Suprapubic skin (tissue), 4 donors: Measurements from ENCODE around the gene CPNE7. TPM values are rescaled to one million over a fixed set of nuclear protein-coding genes. Genes with fewer than 3 reads are reported as not detected.

Experiments used
- DNase-seq, 2 donors: peaks; one replicate each; pipeline ENCODE4 v3.0.0-alpha.2; 2019; ENCODE audit warnings: low spot score in 2 of 2
- H3K27ac ChIP-seq: fragments of 200-600 bp; sonication (generic); one replicate; pipeline ENCODE4 v1.5.1; 2019
- H3K27me3 ChIP-seq: fragments of 200-600 bp; sonication (generic); one replicate; pipeline ENCODE4 v1.5.1; 2019
- H3K36me3 ChIP-seq: fragments of 200-600 bp; sonication (generic); one replicate; pipeline ENCODE4 v1.5.1; 2019
- H3K4me1 ChIP-seq: fragments of 200-600 bp; sonication (generic); one replicate; pipeline ENCODE4 v1.5.1; 2019
- H3K4me3 ChIP-seq: fragments of 200-600 bp; sonication (generic); one replicate; pipeline ENCODE4 v1.5.1; 2019; ENCODE audit warnings: mild to moderate bottlenecking
- H3K9me3 ChIP-seq: fragments of 200-600 bp; sonication (generic); one replicate; pipeline ENCODE4 v1.5.1; 2019
- EP300 ChIP-seq: sonication (generic); formaldehyde crosslinking; IDR thresholded peaks from one replicate; pipeline ENCODE4 v1.6.1; 2017; ENCODE audit warnings: antibody characterized with exemption
- POLR2A ChIP-seq, 2 donors: fragments of 450-650 bp; IDR thresholded peaks; one replicate each; pipeline ENCODE4 v1.6.1; 2017; ENCODE audit warnings: antibody characterized with exemption in 2 of 2, mild to moderate bottlenecking in 2 of 2, moderate library complexity in 2 of 2
- POLR2AphosphoS5 ChIP-seq, 3 donors: sonication (generic); formaldehyde crosslinking; IDR thresholded peaks; one replicate each; pipeline ENCODE4 v1.6.1; 2017; ENCODE audit warnings: antibody characterized with exemption in 3 of 3
- WGBS: methylation state at CpG from one replicate; pipeline ENCODE4 v1.1.5; 2018; 5-methylcytosine and 5-hydroxymethylcytosine counted together
- total RNA-seq, 4 donors: library from RNA; depleted of rRNA; stranded (reverse); fragments of >200 nt; gene quantifications; one replicate each; pipeline ENCODE4 v1.1.0, GENCODE V29; 2016
- TF ChIP-seq, protein P1 (sequence below), 2 donors: fragments of 200-600 bp in 1 of 2; fragments of 450-650 bp in 1 of 2; sonication (generic) in 1 of 2; IDR thresholded peaks; one replicate each; pipeline ENCODE4 v1.5.1; 2016 to 2019; ENCODE audit warnings: antibody characterized with exemption in 2 of 2, mild to moderate bottlenecking in 1 of 2, moderate library complexity in 1 of 2

The CPNE7 gene
- total RNA-seq, 4 donors from 2014 or later = 0.51 to 12.9 (median 2.9) TPM; not detected in 1

DNA sequence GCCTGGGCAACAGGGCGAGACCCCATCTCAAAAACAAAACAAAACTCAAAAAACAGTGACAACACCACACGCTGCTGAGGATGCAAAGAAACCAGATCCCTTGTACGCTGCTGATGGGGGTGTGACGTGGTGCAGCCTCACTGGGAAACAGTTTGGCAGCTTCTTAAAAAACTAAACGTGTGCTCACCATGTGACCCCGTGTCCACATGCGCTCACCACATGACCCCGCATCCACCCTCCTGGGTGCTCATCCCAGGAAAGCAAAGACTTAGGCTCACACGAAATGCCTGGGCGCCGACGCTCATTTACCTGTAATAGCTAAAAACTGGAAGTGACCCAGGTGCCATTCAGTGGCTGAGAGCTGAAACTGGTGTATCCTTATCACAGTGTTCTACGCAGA lies 35.0 kb upstream of the CPNE7 start:
- Histone ChIP-seq H3K4me1 (no peaks in the 10 kb centered on the region), H3K9me3 (no peaks in the 10 kb centered on the region), H3K4me3 (no peak overlapping the region), H3K36me3 (peaks cover 54% of the 10 kb centered on the region), H3K27me3 (no peaks in the 10 kb centered on the region), H3K27ac (no peak overlapping the region)
- no peak for DNase-seq
- 79% methylated on average over 12 of the region's 13 CpGs for WGBS
- TF ChIP-seq, protein P1, sequence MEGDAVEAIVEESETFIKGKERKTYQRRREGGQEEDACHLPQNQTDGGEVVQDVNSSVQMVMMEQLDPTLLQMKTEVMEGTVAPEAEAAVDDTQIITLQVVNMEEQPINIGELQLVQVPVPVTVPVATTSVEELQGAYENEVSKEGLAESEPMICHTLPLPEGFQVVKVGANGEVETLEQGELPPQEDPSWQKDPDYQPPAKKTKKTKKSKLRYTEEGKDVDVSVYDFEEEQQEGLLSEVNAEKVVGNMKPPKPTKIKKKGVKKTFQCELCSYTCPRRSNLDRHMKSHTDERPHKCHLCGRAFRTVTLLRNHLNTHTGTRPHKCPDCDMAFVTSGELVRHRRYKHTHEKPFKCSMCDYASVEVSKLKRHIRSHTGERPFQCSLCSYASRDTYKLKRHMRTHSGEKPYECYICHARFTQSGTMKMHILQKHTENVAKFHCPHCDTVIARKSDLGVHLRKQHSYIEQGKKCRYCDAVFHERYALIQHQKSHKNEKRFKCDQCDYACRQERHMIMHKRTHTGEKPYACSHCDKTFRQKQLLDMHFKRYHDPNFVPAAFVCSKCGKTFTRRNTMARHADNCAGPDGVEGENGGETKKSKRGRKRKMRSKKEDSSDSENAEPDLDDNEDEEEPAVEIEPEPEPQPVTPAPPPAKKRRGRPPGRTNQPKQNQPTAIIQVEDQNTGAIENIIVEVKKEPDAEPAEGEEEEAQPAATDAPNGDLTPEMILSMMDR (IDR thresholded peaks at IDR 0.05) = no peak
- TF ChIP-seq POLR2A (IDR thresholded peaks at IDR 0.05) = no peak
- no peak for TF ChIP-seq POLR2AphosphoS5 (IDR thresholded peaks at IDR 0.05)
- no peak for TF ChIP-seq EP300

DNA sequence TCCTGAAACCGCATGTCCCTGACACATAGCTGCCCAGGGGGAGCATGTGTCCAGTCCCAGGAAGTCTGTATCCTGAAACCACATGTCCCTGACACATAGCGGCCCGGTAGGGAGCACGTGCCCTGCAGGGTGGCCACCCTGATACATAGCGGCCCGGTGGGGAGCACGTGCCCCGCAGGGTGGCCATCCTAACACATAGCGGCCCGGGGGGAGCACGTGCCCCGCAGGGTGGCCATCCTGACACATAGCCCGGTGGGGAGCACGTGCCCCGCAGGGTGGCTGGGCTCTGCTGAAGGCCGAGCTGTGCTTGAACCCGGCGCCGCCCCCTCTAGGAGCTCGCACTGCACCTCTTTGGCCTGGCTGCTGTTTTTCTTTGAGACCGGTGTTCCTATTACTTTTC lies 33.8 kb upstream of the CPNE7 start:
- WGBS = 98% methylated on average over 7 of the region's 21 CpGs
- no peak for DNase-seq
- Histone ChIP-seq H3K27ac (no peak overlapping the region), H3K4me1 (no peaks in the 10 kb centered on the region), H3K36me3 (peaks cover 60% of the 10 kb centered on the region), H3K9me3 (no peaks in the 10 kb centered on the region), H3K4me3 (no peak overlapping the region), H3K27me3 (no peaks in the 10 kb centered on the region)
- TF ChIP-seq POLR2AphosphoS5 (IDR thresholded peaks at IDR 0.05) (no peak), POLR2A (IDR thresholded peaks at IDR 0.05) (no peak), EP300 (no peak)
- TF ChIP-seq, protein P1 (IDR thresholded peaks at IDR 0.05) = no peak

DNA sequence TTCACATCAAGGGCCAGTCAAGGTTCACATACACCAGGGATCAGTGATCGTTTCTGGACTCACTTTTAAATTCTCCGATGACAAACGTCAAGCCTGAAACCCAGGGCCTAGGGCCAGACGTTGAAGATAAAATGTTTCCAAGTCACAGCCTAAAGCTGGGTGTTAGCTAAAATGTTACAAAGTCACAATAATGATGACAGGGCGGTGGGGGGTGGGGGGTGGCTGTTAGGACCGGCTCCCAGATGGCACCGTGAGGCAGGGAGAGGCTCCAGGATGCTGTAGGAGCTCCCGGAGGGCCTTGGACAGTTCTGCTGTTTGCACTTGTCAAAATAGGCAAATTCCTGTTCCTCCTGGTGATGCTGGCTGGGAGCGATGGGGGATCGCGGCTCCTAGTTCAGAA lies 31.4 kb upstream of the CPNE7 start:
- Histone ChIP-seq H3K36me3 (peaks cover 63% of the 10 kb centered on the region), H3K4me3 (no peak overlapping the region), H3K4me1 (no peaks in the 10 kb centered on the region), H3K9me3 (no peaks in the 10 kb centered on the region), H3K27me3 (no peaks in the 10 kb centered on the region), H3K27ac (no peak overlapping the region)
- TF ChIP-seq EP300 = no peak
- no peak for TF ChIP-seq POLR2AphosphoS5 (IDR thresholded peaks at IDR 0.05)
- TF ChIP-seq, protein P1 (IDR thresholded peaks at IDR 0.05) = no peak
- no peak for TF ChIP-seq POLR2A (IDR thresholded peaks at IDR 0.05)
- no peak for DNase-seq
- 91% methylated on average over 11 of the region's 11 CpGs for WGBS

DNA sequence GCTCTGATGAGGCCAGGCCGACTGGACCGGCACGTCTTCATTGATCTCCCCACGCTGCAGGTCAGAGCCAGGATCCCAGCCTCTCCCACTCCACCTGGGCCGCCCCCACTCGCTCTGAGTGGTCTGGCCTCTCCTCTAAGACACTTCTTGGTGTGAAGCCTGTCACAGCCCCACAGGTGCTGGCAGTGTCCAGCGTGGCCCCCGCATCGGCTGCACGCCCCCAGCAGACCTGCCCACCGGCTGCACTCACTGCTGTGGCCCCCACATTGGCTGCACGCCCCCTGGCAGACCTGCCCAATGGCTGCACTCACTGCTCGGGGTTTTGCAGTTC lies 30.9 kb upstream of the CPNE7 start:
- Histone ChIP-seq H3K36me3 (peaks cover 69% of the 10 kb centered on the region), H3K27ac (no peak overlapping the region), H3K9me3 (no peaks in the 10 kb centered on the region), H3K4me1 (no peaks in the 10 kb centered on the region), H3K4me3 (no peak overlapping the region), H3K27me3 (no peaks in the 10 kb centered on the region)
- TF ChIP-seq POLR2A (IDR thresholded peaks at IDR 0.05) = no peak
- no peak for DNase-seq
- WGBS = 92% methylated on average over 11 of the region's 13 CpGs

DNA sequence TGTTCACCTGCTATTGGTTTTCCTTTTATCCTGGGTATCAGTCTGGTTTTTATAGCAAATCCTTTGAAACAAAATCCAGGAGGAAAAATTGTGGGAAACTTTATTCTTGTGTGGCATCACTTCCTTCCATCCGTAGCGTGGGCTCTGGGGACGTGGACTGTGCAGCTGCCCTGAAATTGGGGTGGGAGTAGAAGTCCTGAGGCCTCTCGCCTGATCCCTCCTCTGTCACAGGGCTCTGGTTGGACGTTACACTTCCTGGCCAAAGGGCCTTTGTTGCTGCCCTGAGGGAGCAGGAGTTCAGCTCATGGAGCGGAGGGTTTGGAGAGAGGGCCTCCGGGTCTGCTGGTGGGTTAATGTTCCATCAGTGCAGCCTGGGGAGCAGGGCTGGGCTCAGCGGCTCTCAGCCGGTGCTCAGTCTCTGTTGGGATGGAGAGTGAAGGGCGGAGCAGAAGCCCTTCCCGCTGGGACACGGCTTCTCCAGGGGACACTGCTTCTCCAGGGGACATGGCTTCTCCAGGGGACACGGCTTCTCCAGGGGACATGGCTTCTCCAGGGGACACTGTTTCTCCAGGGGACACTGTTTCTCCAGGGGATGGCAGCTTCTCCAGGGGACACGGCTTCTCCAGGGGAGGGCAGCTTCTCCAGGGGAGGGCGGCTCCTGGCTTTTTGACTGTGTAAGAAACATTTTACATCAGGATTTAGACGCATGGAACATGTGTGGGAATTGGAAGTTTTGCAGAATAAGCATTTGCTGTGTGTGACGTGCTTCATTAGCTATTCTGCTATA lies 30.3 kb upstream of the CPNE7 start:
- Histone ChIP-seq H3K4me3 (no peak overlapping the region), H3K9me3 (no peaks in the 10 kb centered on the region), H3K27ac (no peak overlapping the region), H3K27me3 (no peaks in the 10 kb centered on the region), H3K36me3 (peaks cover 74% of the 10 kb centered on the region), H3K4me1 (no peaks in the 10 kb centered on the region)
- 96% methylated on average over 13 of the region's 17 CpGs for WGBS
- TF ChIP-seq POLR2AphosphoS5 (IDR thresholded peaks at IDR 0.05) (no peak), POLR2A (IDR thresholded peaks at IDR 0.05) (no peak)
- TF ChIP-seq, protein P1 (IDR thresholded peaks at IDR 0.05) = no peak
- no peak for DNase-seq
